Measurements from ENCODE around the gene GYS1. TPM values are rescaled to one million over a fixed set of nuclear protein-coding genes. Genes with fewer than 3 reads are reported as not detected.
A peak's percentile ranks its signal among the peaks of the same experiment; 100 is the strongest.

The GYS1 gene
- total and polyA plus RNA-seq, 7 experiments from 2014 or later, result 22.6 to 82.3 (median 40.3) TPM

DNA sequence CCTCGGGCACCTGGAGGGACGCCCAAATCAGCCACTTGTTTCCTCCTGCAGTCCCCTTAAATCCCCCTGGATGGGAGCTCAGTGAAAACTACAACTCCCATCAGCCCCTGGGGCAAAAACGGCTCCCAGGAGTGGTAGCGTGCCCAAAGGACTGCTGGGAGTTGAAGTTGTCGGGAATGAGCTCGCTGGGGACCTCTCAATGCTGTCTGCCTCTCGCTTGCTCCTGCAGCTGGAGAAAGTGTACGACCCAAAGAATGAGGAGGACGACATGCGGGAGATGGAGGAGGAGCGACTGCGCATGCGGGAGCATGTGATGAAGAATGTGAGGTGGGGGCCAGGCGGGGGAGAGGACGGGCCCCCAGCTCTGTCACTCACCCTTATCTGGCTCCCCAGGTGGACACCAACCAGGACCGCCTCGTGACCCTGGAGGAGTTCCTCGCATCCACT is 74.3 kb downstream of the GYS1 start:
- ATAC-seq, result peak; percentile 57

More for the DNA sequence above, 74.3 kb downstream of the GYS1 start:
- H3K36me3 ChIP-seq (ENCODE audit: control insufficient read depth in 2 of 3, insufficient read depth in 3 of 3, low read length in 3 of 3), result peaks cover 0 to 65% (median 8%) of the 10 kb centered on the region in 3 experiments
- no peak overlapping the region for H3K27ac ChIP-seq (ENCODE audit: low read depth, low read length)
- H3K4me3 ChIP-seq (ENCODE audit: low read length), result no peak overlapping the region
- no peak for DNase-seq
- no peaks in the 10 kb centered on the region for H3K9me3 Mint-ChIP-seq
- no peak overlapping the region for H3K4me3 Mint-ChIP-seq
- CTCF ChIA-PET, result interaction anchor here (0.7 kb wide), 1 partner anchor 697 kb away, joined by 3 read pairs; no protein-coding TSS in a partner anchor
- H3K36me3 Mint-ChIP-seq, result peaks cover 0 to 37% (median 16%) of the 10 kb centered on the region in 5 donors
- H3K9me3 ChIP-seq (ENCODE audit: control insufficient read depth in 2 of 3, low read length in 3 of 3), result no peaks in the 10 kb centered on the region
- intact Hi-C loops (cut with micrococcal nuclease), result no loop called here
- H3K4me1 Mint-ChIP-seq, result peaks cover 0 to 4% (median 0%) of the 10 kb centered on the region in 7 donors
- no peaks in the 10 kb centered on the region for H3K27me3 Mint-ChIP-seq
- H3K27me3 ChIP-seq (ENCODE audit: control insufficient read depth in 2 of 2, insufficient read depth in 2 of 2, low read length in 2 of 2), result no peaks in the 10 kb centered on the region
- POLR2A ChIA-PET, result no interaction called here
- H3K4me1 ChIP-seq (ENCODE audit: control insufficient read depth in 2 of 2, insufficient read depth in 2 of 2, low read length in 2 of 2), result no peaks in the 10 kb centered on the region
- peak overlapping the region in 1 of 9 donors; percentile 38 for H3K27ac Mint-ChIP-seq

Small RNAs within 50 kb of the gene (microRNA-seq; reads per million reads assigned to microRNA genes)
- not detected for gene MIR6798 (ENCODE audit: borderline microRNAs expressed)

Other genes starting within 250 kb of the GYS1 start
- not detected for gene IZUMO1, start 246.4 kb downstream of the GYS1 start, total RNA-seq
- gene IZUMO1, start 246.4 kb downstream of the GYS1 start, polyA plus RNA-seq, result not detected
- under 1 TPM in 1 of 5 experiments, not detected in 4; 0.17 TPM for gene FUT1, start 240.7 kb downstream of the GYS1 start, total RNA-seq
- not detected for gene FUT1, start 240.7 kb downstream of the GYS1 start, polyA plus RNA-seq
- gene FGF21, start 237.8 kb downstream of the GYS1 start, total RNA-seq, result not detected
- not detected for gene FGF21, start 237.8 kb downstream of the GYS1 start, polyA plus RNA-seq
- 10 to 100 TPM; 16.7 to 53.1 (median 22.5) TPM for gene BCAT2, start 182.3 kb downstream of the GYS1 start, total RNA-seq
- 10 to 100 TPM; 25.5 to 30.9 TPM for gene BCAT2, start 182.3 kb downstream of the GYS1 start, polyA plus RNA-seq
- 1 to 10 TPM in 2 of 5 experiments, under 1 TPM in 2, not detected in 1; 0.38 to 2.9 (median 1.2) TPM for gene HSD17B14, start 156.8 kb downstream of the GYS1 start, total RNA-seq
- 1 to 10 TPM in 1 of 2 donors, under 1 TPM in 1; 0.66 to 1.7 TPM for gene HSD17B14, start 156.8 kb downstream of the GYS1 start, polyA plus RNA-seq
- gene PLEKHA4, start 124.7 kb downstream of the GYS1 start, total RNA-seq, result 1 to 10 TPM; 2.1 to 7.4 (median 4.0) TPM
- 1 to 10 TPM; 2.6 to 5.6 TPM for gene PLEKHA4, start 124.7 kb downstream of the GYS1 start, polyA plus RNA-seq
- gene PPP1R15A, start 120.9 kb downstream of the GYS1 start, total RNA-seq, result 1,000 to 10,000 TPM in 1 of 5 experiments, 100 to 1,000 TPM in 1, 10 to 100 TPM in 3; 31.5 to 1,030 (median 71.9) TPM
- 10 to 100 TPM; 23.0 to 29.8 TPM for gene PPP1R15A, start 120.9 kb downstream of the GYS1 start, polyA plus RNA-seq
- gene TULP2, start 94.6 kb downstream of the GYS1 start, total RNA-seq, result not detected
- not detected for gene TULP2, start 94.6 kb downstream of the GYS1 start, polyA plus RNA-seq
- gene NUCB1, start 93.0 kb downstream of the GYS1 start, total RNA-seq, result 100 to 1,000 TPM; 128 to 252 (median 142) TPM
- 100 to 1,000 TPM in 1 of 2 donors, 10 to 100 TPM in 1; 70.5 to 150 TPM for gene NUCB1, start 93.0 kb downstream of the GYS1 start, polyA plus RNA-seq
- 1 to 10 TPM; 1.1 to 1.7 (median 1.3) TPM for gene DHDH, start 59.6 kb downstream of the GYS1 start, total RNA-seq
- gene DHDH, start 59.6 kb downstream of the GYS1 start, polyA plus RNA-seq, result 1 to 10 TPM; 1.0 to 2.7 TPM
- 100 to 1,000 TPM in 3 of 5 experiments, 10 to 100 TPM in 2; 78.7 to 355 (median 122) TPM for gene BAX, start 38.4 kb downstream of the GYS1 start, total RNA-seq
- gene BAX, start 38.4 kb downstream of the GYS1 start, polyA plus RNA-seq, result 10 to 100 TPM; 49.1 to 66.3 TPM
- 1,000 to 10,000 TPM in 4 of 5 experiments, 100 to 1,000 TPM in 1; 888 to 1,929 (median 1,286) TPM for gene FTL, start 28.0 kb downstream of the GYS1 start, total RNA-seq
- gene FTL, start 28.0 kb downstream of the GYS1 start, polyA plus RNA-seq, result 1,000 to 10,000 TPM; 3,820 to 4,967 TPM
- 10 to 100 TPM; 23.4 to 94.0 (median 24.1) TPM for gene RUVBL2, start 578 bp upstream of the GYS1 start, total RNA-seq
- 10 to 100 TPM; 58.7 to 72.9 TPM for gene RUVBL2, start 578 bp upstream of the GYS1 start, polyA plus RNA-seq
- not detected for gene LHB, start 23.8 kb upstream of the GYS1 start, total RNA-seq
- not detected for gene LHB, start 23.8 kb upstream of the GYS1 start, polyA plus RNA-seq
- gene CGB3, start 31.0 kb upstream of the GYS1 start, total RNA-seq, result not detected
- gene CGB3, start 31.0 kb upstream of the GYS1 start, polyA plus RNA-seq, result not detected
- not detected for gene CGB2, start 38.6 kb upstream of the GYS1 start, total RNA-seq
- not detected for gene CGB2, start 38.6 kb upstream of the GYS1 start, polyA plus RNA-seq
- gene CGB1, start 43.6 kb upstream of the GYS1 start, total RNA-seq, result not detected
- not detected for gene CGB1, start 43.6 kb upstream of the GYS1 start, polyA plus RNA-seq
- gene CGB5, start 50.5 kb upstream of the GYS1 start, total RNA-seq, result not detected
- not detected for gene CGB5, start 50.5 kb upstream of the GYS1 start, polyA plus RNA-seq
- gene CGB8, start 55.8 kb upstream of the GYS1 start, total RNA-seq, result not detected
- gene CGB8, start 55.8 kb upstream of the GYS1 start, polyA plus RNA-seq, result not detected
- not detected for gene CGB7, start 64.4 kb upstream of the GYS1 start, total RNA-seq
- gene CGB7, start 64.4 kb upstream of the GYS1 start, polyA plus RNA-seq, result not detected
- not detected for gene NTF4, start 71.5 kb upstream of the GYS1 start, total RNA-seq
- gene NTF4, start 71.5 kb upstream of the GYS1 start, polyA plus RNA-seq, result not detected
- not detected for gene KCNA7, start 79.4 kb upstream of the GYS1 start, total RNA-seq
- gene KCNA7, start 79.4 kb upstream of the GYS1 start, polyA plus RNA-seq, result not detected
- 100 to 1,000 TPM; 243 to 837 (median 449) TPM for gene SNRNP70, start 92.1 kb upstream of the GYS1 start, total RNA-seq
- 10 to 100 TPM; 48.0 to 63.1 TPM for gene SNRNP70, start 92.1 kb upstream of the GYS1 start, polyA plus RNA-seq
- gene LIN7B, start 121.1 kb upstream of the GYS1 start, total RNA-seq, result 10 to 100 TPM in 4 of 5 experiments, 1 to 10 TPM in 1; 3.7 to 21.7 (median 10.8) TPM
- gene LIN7B, start 121.1 kb upstream of the GYS1 start, polyA plus RNA-seq, result 1 to 10 TPM; 4.0 to 5.7 TPM
- 1 to 10 TPM; 1.3 to 2.8 (median 2.2) TPM for gene C19orf73, start 125.8 kb upstream of the GYS1 start, total RNA-seq
- gene C19orf73, start 125.8 kb upstream of the GYS1 start, polyA plus RNA-seq, result 1 to 10 TPM; 4.3 to 4.8 TPM
- gene PPFIA3, start 126.2 kb upstream of the GYS1 start, total RNA-seq, result 1 to 10 TPM; 2.2 to 4.9 (median 3.3) TPM
- gene PPFIA3, start 126.2 kb upstream of the GYS1 start, polyA plus RNA-seq, result under 1 TPM; 0.15 to 0.54 TPM
- gene HRC, start 162.1 kb upstream of the GYS1 start, total RNA-seq, result not detected
- not detected for gene HRC, start 162.1 kb upstream of the GYS1 start, polyA plus RNA-seq
- gene TRPM4, start 164.5 kb upstream of the GYS1 start, total RNA-seq, result 1 to 10 TPM in 1 of 5 experiments, under 1 TPM in 3, not detected in 1; 0.72 to 3.2 (median 0.85) TPM
- under 1 TPM in 1 of 2 donors, not detected in 1; 0.13 TPM for gene TRPM4, start 164.5 kb upstream of the GYS1 start, polyA plus RNA-seq